HG03064 (cell line): Measurements from ENCODE around the gene MIAT.

Experiments used
- ATAC-seq: cut with Tn5 transposase; IDR thresholded peaks from one replicate; pipeline ENCODE4 v1.9.1; 2021; ENCODE audit warnings: low read depth; ENCODE audit not compliant: unreplicated experiment

Gene MIAT

GRCh38 chr22:26631282-26631681 is 26.1 kb upstream of the MIAT start:
- no peak for ATAC-seq

- no peak for ATAC-seq
Measured at GRCh38 chr22:26632422-26633155, 24.8 kb upstream of the MIAT start.

GRCh38 chr22:26634189-26634588 is 23.2 kb upstream of the MIAT start:
- ATAC-seq = no peak

- ATAC-seq = no peak
Measured at GRCh38 chr22:26635117-26635516, 22.3 kb upstream of the MIAT start.

- no peak for ATAC-seq
Measured at GRCh38 chr22:26636296-26636695, 21.1 kb upstream of the MIAT start.

- no peak for ATAC-seq
Measured at GRCh38 chr22:26642465-26643417, 14.6 kb upstream of the MIAT start.

- no peak for ATAC-seq
Measured at GRCh38 chr22:26643418-26644100, 13.8 kb upstream of the MIAT start.

GRCh38 chr22:26646158-26646557 is 11.2 kb upstream of the MIAT start:
- ATAC-seq = no peak

- ATAC-seq = no peak
Measured at GRCh38 chr22:26648011-26648497, 9.3 kb upstream of the MIAT start.

- no peak for ATAC-seq
Measured at GRCh38 chr22:26648528-26649388, 8.6 kb upstream of the MIAT start.

GRCh38 chr22:26650722-26651421 is 6.5 kb upstream of the MIAT start:
- no peak for ATAC-seq

GRCh38 chr22:26651815-26652214 is 5.6 kb upstream of the MIAT start:
- ATAC-seq = no peak

- ATAC-seq = no peak
Measured at GRCh38 chr22:26658161-26658560, 773 bp downstream of the MIAT start.

- ATAC-seq = no peak
Measured at GRCh38 chr22:26658671-26659478, 1.5 kb downstream of the MIAT start.

- no peak for ATAC-seq
Measured at GRCh38 chr22:26660356-26660755, 3.0 kb downstream of the MIAT start.

GRCh38 chr22:26660961-26661578 is 3.7 kb downstream of the MIAT start:
- ATAC-seq = no peak

- ATAC-seq = no peak
Measured at GRCh38 chr22:26662160-26662559, 4.8 kb downstream of the MIAT start.

- ATAC-seq = no peak
Measured at GRCh38 chr22:26663374-26663923, 6.1 kb downstream of the MIAT start.
